ENCODE measurements around the gene NAALADL2. TPM values are rescaled to one million over a fixed set of nuclear protein-coding genes. Genes with fewer than 3 reads are reported as not detected.

NAALADL2 gene
- total and polyA plus RNA-seq, 2 of the 4 experiments (the other 2 are of a cell fraction), result 3.8 to 19.2 TPM

DNA sequence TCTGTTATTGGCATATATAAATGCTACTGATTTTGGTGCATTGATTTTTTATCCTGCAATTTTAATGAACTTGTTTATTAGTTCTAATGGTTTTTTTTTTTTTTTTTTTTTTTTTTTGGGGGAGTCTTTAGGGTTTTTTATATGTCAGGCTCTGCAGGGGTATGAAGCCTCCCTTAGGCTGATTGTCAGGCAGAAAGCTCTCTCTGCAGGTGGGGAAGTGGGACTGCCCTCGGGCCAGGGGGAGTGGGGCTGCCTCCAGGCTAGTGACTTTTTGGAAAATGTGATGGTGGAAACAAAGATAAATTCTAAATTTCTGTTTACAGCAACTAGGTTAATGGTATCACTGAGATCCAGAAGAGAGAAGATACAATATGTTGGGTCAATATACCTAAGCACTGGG lies 14.4 kb upstream of the NAALADL2 start:
- Histone ChIP-seq H3K27ac (ENCODE audit: insufficient read depth, low read length) (no peak overlapping the region), H3K23ac (ENCODE audit: low read depth, low read length) (no peak overlapping the region), H4K8ac (ENCODE audit: low read depth in 2 of 2, low read length in 2 of 2) (no peak overlapping the region), H4K5ac (ENCODE audit: low read depth, low read length) (no peak overlapping the region), H2AK9ac (replicated peaks; ENCODE audit: low read depth, low read length, poor library complexity) (no peak overlapping the region), H4K20me1 (ENCODE audit: insufficient read depth, low read length) (no peaks in the 10 kb centered on the region), H2BK5ac (ENCODE audit: low read depth, low read length, poor library complexity, severe bottlenecking) (no peak overlapping the region), H3K4me2 (ENCODE audit: low read depth, low read length) (no peak overlapping the region), H3K9me3 (ENCODE audit: control insufficient read depth, insufficient read depth, low read length) (no peaks in the 10 kb centered on the region), H3K27me3 (ENCODE audit: control insufficient read depth, insufficient read depth, low read length) (no peaks in the 10 kb centered on the region), H2AFZ (replicated peaks; ENCODE audit: low read length, poor library complexity) (no peak overlapping the region), H2AK5ac (ENCODE audit: low read depth, low read length) (no peak overlapping the region), H3K56ac (ENCODE audit: extremely low read depth, insufficient read depth, low read length) (no peak overlapping the region), H3K9me1 (ENCODE audit: insufficient read depth, low read length) (no peaks in the 10 kb centered on the region), H3K9ac (ENCODE audit: low read depth, low read length) (no peak overlapping the region), H3K14ac (replicated peaks; ENCODE audit: low read depth, low read length) (no peak overlapping the region), H3K4ac (ENCODE audit: low read depth, low read length) (no peak overlapping the region), H4K91ac (ENCODE audit: insufficient read depth, low read depth, low read length) (no peak overlapping the region), H3K4me3 (ENCODE audit: insufficient read depth, low read depth, low read length) (no peak overlapping the region), H3K36me3 (ENCODE audit: control insufficient read depth, insufficient read depth, low read length) (no peaks in the 10 kb centered on the region), H2BK120ac (ENCODE audit: low read depth, low read length) (no peak overlapping the region), H3K4me1 (ENCODE audit: control insufficient read depth, insufficient read depth, low read length) (no peaks in the 10 kb centered on the region), H3K79me1 (ENCODE audit: low read depth in 1 of 2, low read length in 2 of 2) (no peaks in the 10 kb centered on the region), H3K18ac (ENCODE audit: low read depth, low read length) (no peak overlapping the region), H2BK20ac (ENCODE audit: low read depth, low read length) (no peak overlapping the region), H2BK15ac (ENCODE audit: low read depth, low read length) (no peak overlapping the region)
- no peak for ATAC-seq (ENCODE audit: low read depth)
- no peak for TF ChIP-seq RAD21 (IDR thresholded peaks at IDR 0.05; ENCODE audit: low read length)
- no peak for TF ChIP-seq SMC3 (IDR thresholded peaks at IDR 0.05; ENCODE audit: low read depth, low read length)
- no peak for TF ChIP-seq CHD1 (IDR thresholded peaks at IDR 0.05; ENCODE audit: low read depth, low read length)
- TF ChIP-seq CEBPB (IDR thresholded peaks at IDR 0.05; ENCODE audit: low read depth, low read length), result no peak
- no peak for TF ChIP-seq RCOR1 (IDR thresholded peaks at IDR 0.05; ENCODE audit: insufficient replicate concordance, low read length)
- TF ChIP-seq POLR2A (IDR thresholded peaks at IDR 0.05; ENCODE audit: low read depth, low read length), result no peak
- TF ChIP-seq MXI1 (IDR thresholded peaks at IDR 0.05; ENCODE audit: borderline replicate concordance, low read depth, low read length), result no peak
- no peak for TF ChIP-seq NFE2L2 (IDR thresholded peaks at IDR 0.05; ENCODE audit: low read depth, low read length)
- no peak for TF ChIP-seq RFX5 (IDR thresholded peaks at IDR 0.05; ENCODE audit: low read depth, low read length)
- no peak for TF ChIP-seq MAFK (IDR thresholded peaks at IDR 0.05; ENCODE audit: low read depth, low read length)
- TF ChIP-seq MAZ (IDR thresholded peaks at IDR 0.05; ENCODE audit: borderline replicate concordance, low read depth, low read length), result no peak
- intact Hi-C loops (cut with micrococcal nuclease) (no loop called here), in situ Hi-C loops (cut with MboI; ENCODE audit: low sequenced_read_pairs) (no loop called here), dilution Hi-C loops (cut with HindIII; ENCODE audit: low sequenced_read_pairs, unreplicated experiment) (no loop called here)
- no peak for DNase-seq
- BruUV-seq (replicated peaks), result no TSS peak
- POLR2A ChIA-PET (ENCODE audit: unreplicated experiment), result no interaction called here
- CTCF ChIA-PET, result interaction anchor here (0.6 kb wide), 1 partner anchor 92 kb away, joined by 3 read pairs; no protein-coding TSS in a partner anchor
- WGBS, 2 experiments (ENCODE audit: extremely low coverage in 2 of 2, insufficient read length in 1 of 2), result no CpG with 5 or more reads among the region's 1 CpG

Data from IMR-90 (cell line).